Gastrocnemius medialis (tissue), 4 donors: ENCODE results near the gene FRS3.

Experiments
- POLR2A ChIP-seq, 2 donors: fragments of 450-650 bp; IDR thresholded peaks; one replicate each; pipeline ENCODE4 v1.6.1; 2017; ENCODE audit warnings: antibody characterized with exemption in 2 of 2, mild to moderate bottlenecking in 2 of 2, moderate library complexity in 2 of 2
- TF ChIP-seq, protein P1 (sequence below), 5 experiments: fragments of 450-650 bp in 3 of 5; fragments of 200-600 bp in 2 of 5; sonication (generic) in 2 of 5; IDR thresholded peaks in 4 of 5; conservative IDR thresholded peaks in 1 of 5; 1 replicate in 4 of 5; 2 replicates in 1 of 5; pipeline ENCODE4 v1.5.1; 2016 to 2019; ENCODE audit warnings: antibody characterized with exemption in 5 of 5, mild to moderate bottlenecking in 3 of 5, moderate library complexity in 3 of 5

DNA sequence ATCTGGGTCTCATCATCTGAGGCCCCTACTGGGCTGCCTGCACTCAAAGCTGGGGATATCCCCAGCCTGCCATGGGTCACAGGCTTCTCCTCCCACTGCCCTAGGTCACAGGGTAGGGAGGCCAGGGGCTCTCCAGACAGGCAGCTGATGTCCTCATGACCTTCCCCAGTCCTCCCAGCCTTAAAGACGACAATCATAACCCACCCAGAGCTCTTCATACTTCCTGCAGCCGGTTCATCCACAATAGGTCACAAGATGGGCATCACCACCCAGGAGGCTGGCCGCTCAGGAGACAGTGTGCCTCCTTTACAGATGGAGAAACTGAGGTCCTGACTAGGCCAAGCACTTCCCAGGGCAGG, 59.5 kb downstream of the FRS3 start:
- TF ChIP-seq, protein P1, sequence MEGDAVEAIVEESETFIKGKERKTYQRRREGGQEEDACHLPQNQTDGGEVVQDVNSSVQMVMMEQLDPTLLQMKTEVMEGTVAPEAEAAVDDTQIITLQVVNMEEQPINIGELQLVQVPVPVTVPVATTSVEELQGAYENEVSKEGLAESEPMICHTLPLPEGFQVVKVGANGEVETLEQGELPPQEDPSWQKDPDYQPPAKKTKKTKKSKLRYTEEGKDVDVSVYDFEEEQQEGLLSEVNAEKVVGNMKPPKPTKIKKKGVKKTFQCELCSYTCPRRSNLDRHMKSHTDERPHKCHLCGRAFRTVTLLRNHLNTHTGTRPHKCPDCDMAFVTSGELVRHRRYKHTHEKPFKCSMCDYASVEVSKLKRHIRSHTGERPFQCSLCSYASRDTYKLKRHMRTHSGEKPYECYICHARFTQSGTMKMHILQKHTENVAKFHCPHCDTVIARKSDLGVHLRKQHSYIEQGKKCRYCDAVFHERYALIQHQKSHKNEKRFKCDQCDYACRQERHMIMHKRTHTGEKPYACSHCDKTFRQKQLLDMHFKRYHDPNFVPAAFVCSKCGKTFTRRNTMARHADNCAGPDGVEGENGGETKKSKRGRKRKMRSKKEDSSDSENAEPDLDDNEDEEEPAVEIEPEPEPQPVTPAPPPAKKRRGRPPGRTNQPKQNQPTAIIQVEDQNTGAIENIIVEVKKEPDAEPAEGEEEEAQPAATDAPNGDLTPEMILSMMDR (IDR thresholded peaks at IDR 0.05 in 4 of 5, conservative IDR thresholded peaks at IDR 0.05 in 1 of 5), result no peak
- no peak for TF ChIP-seq POLR2A (IDR thresholded peaks at IDR 0.05)
